Limb (tissue), 2 donors: ENCODE measurements around the gene CCSER1.
"Not testable (repeated sequence)": the region's sequence is repeated elsewhere in the genome, so short reads cannot be mapped to it uniquely, and the experiment has no call there.

Experiments used
- DNase-seq, 2 donors: peaks; one replicate each; pipeline ENCODE4 v3.0.0-alpha.2; 2016; ENCODE audit errors: extremely low spot score in 2 of 2

Gene CCSER1

GRCh38 chr4:91256751-91257150, 1129.6 kb downstream of the CCSER1 start:
- no peak for DNase-seq

GRCh38 chr4:91257721-91258120, 1130.5 kb downstream of the CCSER1 start:
- no peak for DNase-seq

- no peak for DNase-seq
Observed at GRCh38 chr4:91258326-91258725, 1131.1 kb downstream of the CCSER1 start.

- DNase-seq: no peak
Observed at GRCh38 chr4:91267543-91267942, 1140.3 kb downstream of the CCSER1 start.

- not testable (repeated sequence) for DNase-seq
Observed at GRCh38 chr4:91268481-91268880, 1141.3 kb downstream of the CCSER1 start.

GRCh38 chr4:91268913-91269312, 1141.7 kb downstream of the CCSER1 start:
- no peak for DNase-seq

- no peak for DNase-seq
Observed at GRCh38 chr4:91279899-91280298, 1152.7 kb downstream of the CCSER1 start.

- DNase-seq: no peak
Observed at GRCh38 chr4:91280551-91281290, 1153.5 kb downstream of the CCSER1 start.

GRCh38 chr4:91282217-91282616, 1155.0 kb downstream of the CCSER1 start:
- DNase-seq: no peak

- DNase-seq: no peak
Observed at GRCh38 chr4:91283726-91284230, 1156.6 kb downstream of the CCSER1 start.

GRCh38 chr4:91284480-91284879, 1157.3 kb downstream of the CCSER1 start:
- DNase-seq: no peak

GRCh38 chr4:91285487-91285886, 1158.3 kb downstream of the CCSER1 start:
- DNase-seq: no peak

- DNase-seq: no peak
Observed at GRCh38 chr4:91288702-91289311, 1161.6 kb downstream of the CCSER1 start.

GRCh38 chr4:91298156-91298700, 1171.0 kb downstream of the CCSER1 start:
- DNase-seq: no peak

GRCh38 chr4:91298824-91299223, 1171.6 kb downstream of the CCSER1 start:
- DNase-seq: no peak

GRCh38 chr4:91302120-91302519, 1174.9 kb downstream of the CCSER1 start:
- no peak for DNase-seq

GRCh38 chr4:91304292-91304691, 1177.1 kb downstream of the CCSER1 start:
- DNase-seq: no peak

- no peak for DNase-seq
Observed at GRCh38 chr4:91317434-91317833, 1190.2 kb downstream of the CCSER1 start.

GRCh38 chr4:91319556-91320268, 1192.5 kb downstream of the CCSER1 start:
- DNase-seq: no peak

- DNase-seq: no peak
Observed at GRCh38 chr4:91322961-91323360, 1195.8 kb downstream of the CCSER1 start.

- no peak for DNase-seq
Observed at GRCh38 chr4:91325495-91325894, 1198.3 kb downstream of the CCSER1 start.

GRCh38 chr4:91326167-91326566, 1199.0 kb downstream of the CCSER1 start:
- DNase-seq: not testable (repeated sequence)
